ENCODE results near the gene ZMYM2.
"Not testable (repeated sequence)": the region's sequence is repeated elsewhere in the genome, so short reads cannot be mapped to it uniquely, and the experiment has no call there.

Gene ZMYM2

DNA sequence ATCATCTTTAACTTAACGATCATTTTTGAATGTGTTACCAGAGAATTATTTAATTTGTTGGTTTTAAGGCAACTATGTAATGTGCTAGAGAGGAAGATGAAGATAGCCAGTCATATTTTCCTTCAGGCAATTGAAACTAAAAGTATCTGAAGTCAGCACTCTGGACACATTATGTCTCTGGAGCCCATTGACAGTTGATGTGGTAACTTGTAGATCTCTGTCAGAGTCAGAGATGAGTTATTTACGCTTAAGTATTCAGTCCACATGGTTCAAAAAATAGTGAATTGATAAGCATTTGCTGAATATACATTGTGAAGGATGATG lies 2.1 kb downstream of the ZMYM2 start:
- ChIA-PET POLR2A (interaction anchor here (1.0 kb wide), 1 partner anchor 195 kb away, joined by 3 read pairs; no protein-coding TSS in a partner anchor), CTCF (interaction anchor here (1.0 to 1.2 kb wide), 6 partner anchors 8 to 56 kb away, joined by 3 to 6 read pairs (median 4); no protein-coding TSS in a partner anchor)
- peak overlapping the region; percentile 83 for H3K4me3 ChIP-seq (ENCODE audit: low read depth, low read length)
- DNase-seq (ENCODE audit: low read depth, low spot score): no peak
- TF ChIP-seq, protein P1, sequence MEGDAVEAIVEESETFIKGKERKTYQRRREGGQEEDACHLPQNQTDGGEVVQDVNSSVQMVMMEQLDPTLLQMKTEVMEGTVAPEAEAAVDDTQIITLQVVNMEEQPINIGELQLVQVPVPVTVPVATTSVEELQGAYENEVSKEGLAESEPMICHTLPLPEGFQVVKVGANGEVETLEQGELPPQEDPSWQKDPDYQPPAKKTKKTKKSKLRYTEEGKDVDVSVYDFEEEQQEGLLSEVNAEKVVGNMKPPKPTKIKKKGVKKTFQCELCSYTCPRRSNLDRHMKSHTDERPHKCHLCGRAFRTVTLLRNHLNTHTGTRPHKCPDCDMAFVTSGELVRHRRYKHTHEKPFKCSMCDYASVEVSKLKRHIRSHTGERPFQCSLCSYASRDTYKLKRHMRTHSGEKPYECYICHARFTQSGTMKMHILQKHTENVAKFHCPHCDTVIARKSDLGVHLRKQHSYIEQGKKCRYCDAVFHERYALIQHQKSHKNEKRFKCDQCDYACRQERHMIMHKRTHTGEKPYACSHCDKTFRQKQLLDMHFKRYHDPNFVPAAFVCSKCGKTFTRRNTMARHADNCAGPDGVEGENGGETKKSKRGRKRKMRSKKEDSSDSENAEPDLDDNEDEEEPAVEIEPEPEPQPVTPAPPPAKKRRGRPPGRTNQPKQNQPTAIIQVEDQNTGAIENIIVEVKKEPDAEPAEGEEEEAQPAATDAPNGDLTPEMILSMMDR (IDR thresholded peaks at IDR 0.05; ENCODE audit: insufficient read depth, low read length, missing control alignments): no peak

DNA sequence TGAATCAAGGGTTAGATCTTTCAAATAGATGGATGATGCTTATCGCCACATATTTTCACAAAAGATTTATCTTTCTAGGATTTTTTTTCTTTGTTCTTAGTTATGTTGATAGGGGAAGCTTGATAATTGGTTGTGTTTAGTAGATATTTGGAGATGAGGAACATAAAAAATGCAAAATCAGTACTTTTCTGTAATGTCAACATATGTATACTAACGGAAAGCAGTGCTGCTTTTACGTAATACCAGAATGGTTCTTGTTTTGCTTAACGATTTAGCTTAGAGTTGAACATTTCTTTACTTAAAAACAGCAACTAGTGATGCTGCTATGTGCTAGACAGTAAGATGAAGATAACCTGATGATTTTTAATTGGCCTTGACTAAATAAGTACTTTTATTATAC lies 3.0 kb downstream of the ZMYM2 start:
- TF ChIP-seq, protein P1 (IDR thresholded peaks at IDR 0.05; ENCODE audit: insufficient read depth, low read length, missing control alignments): no peak
- CTCF ChIA-PET: interaction anchor here (0.9 to 2.0 kb wide), 3 partner anchors 9 to 23 kb away, joined by 3 to 12 read pairs (median 4); no protein-coding TSS in a partner anchor
- H3K4me3 ChIP-seq (ENCODE audit: low read depth, low read length): no peak overlapping the region
- POLR2A ChIA-PET: no interaction called here
- DNase-seq (ENCODE audit: low read depth, low spot score): no peak

DNA sequence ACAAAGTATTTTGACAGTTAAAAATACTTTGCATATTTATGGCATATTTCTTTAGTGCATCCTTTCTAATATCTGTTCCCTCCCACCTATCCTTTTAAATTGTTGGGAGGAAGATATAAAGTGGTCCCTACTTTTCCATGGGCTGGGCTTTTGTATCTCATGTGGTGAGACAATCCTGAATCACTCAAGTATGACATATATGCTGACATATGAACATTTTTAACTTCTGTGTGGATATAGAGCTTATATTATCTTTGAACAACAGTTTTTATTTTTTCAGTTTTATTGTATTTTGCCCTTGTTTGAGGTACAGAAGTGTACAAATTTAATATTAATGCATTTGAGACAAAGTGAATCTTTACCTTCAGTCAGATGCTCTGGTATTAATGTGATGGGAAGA lies 3.4 kb downstream of the ZMYM2 start:
- POLR2A ChIA-PET: no interaction called here
- no peak overlapping the region for H3K4me3 ChIP-seq (ENCODE audit: low read depth, low read length)
- DNase-seq (ENCODE audit: low read depth, low spot score): no peak
- TF ChIP-seq, protein P1 (IDR thresholded peaks at IDR 0.05; ENCODE audit: insufficient read depth, low read length, missing control alignments): no peak
- CTCF ChIA-PET: interaction anchor here (0.9 to 2.0 kb wide), 3 partner anchors 9 to 23 kb away, joined by 3 to 12 read pairs (median 4); no protein-coding TSS in a partner anchor

DNA sequence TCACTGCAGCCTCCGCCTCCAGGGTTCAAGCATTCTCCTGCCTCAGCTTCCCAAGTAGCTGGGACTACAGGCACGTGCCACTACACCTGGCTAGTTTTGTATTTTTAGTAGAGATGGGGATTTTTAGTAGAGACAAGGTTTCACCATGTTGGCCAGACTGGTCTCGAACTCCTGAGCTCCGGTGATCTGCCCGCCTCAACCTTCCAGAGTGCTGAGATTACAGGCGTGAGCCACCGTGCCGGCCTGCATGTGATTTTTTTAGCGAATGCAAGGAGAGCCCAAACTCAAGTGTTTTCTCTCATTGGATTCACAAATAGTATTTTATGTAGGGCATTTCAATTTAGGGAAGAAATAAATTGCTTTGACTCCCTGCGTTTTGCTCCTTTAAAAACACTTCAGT lies 4.4 kb downstream of the ZMYM2 start:
- TF ChIP-seq, protein P1 (IDR thresholded peaks at IDR 0.05; ENCODE audit: insufficient read depth, low read length, missing control alignments): no peak
- H3K4me3 ChIP-seq (ENCODE audit: low read depth, low read length): no peak overlapping the region
- ChIA-PET POLR2A (no interaction called here), CTCF (interaction anchor here (2.0 kb wide), 1 partner anchor 22 kb away, joined by 12 read pairs; no protein-coding TSS in a partner anchor)
- no peak for DNase-seq (ENCODE audit: low read depth, low spot score)

DNA sequence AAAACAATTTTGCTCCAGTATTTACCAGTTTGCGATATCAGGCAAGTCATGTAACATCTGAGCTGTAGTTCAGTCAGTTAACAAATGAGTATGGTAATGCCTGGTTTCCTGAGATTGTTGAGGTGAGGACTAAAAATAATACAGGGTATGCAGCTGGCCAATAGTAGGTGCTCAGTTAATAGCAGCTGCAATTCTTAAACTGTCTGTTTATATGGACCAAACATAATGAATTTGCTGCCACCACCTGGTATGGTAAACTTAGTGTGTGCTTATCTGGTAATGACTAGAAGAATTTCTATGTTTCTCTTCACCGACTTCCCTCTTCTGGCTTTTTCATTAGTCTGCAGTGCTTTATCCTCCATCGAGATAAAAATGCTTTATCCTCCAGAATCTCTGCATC lies 9.1 kb downstream of the ZMYM2 start:
- POLR2A ChIA-PET: no interaction called here
- DNase-seq (ENCODE audit: low read depth, low spot score): no peak
- H3K4me3 ChIP-seq (ENCODE audit: low read depth, low read length): no peak overlapping the region
- TF ChIP-seq, protein P1 (IDR thresholded peaks at IDR 0.05; ENCODE audit: insufficient read depth, low read length, missing control alignments): no peak
- CTCF ChIA-PET: interaction anchor here (1.5 to 1.6 kb wide), 2 partner anchors 15 to 17 kb away, joined by 3 to 7 read pairs; no protein-coding TSS in a partner anchor

DNA sequence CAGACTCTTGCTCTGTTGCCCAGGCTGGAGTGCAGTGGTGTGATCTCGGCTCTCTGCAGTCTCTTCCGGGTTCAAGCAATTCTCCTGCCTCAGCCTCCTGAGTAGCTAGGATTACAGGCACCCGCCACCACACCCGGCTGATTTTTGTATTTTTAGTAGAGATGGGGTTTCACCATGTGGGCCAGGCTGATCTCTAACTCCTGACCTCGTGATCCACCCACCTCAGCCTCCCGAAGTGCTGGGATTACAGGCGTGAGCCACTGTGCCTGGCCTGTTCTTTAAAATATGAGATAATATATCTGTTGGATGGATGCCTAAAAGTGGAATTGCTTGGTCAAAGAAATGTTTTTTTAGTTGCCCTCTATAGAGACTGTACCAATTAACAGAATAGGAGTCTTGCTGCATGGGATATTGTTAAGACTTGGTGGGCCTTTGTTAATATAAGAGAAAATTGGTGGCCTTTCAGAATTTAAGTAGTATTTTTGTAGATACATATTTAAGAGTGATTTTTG lies 16.0 kb downstream of the ZMYM2 start:
- DNase-seq (ENCODE audit: low read depth, low spot score); POLR2A ChIA-PET; H3K4me3 ChIP-seq (ENCODE audit: low read depth, low read length): not testable (repeated sequence)
- CTCF ChIA-PET: interaction anchor here (1.2 to 2.8 kb wide), 2 partner anchors 10 to 12 kb away, joined by 3 to 19 read pairs; no protein-coding TSS in a partner anchor
